Upper lobe of left lung (tissue), 6 donors: Measurements from ENCODE around the gene B3GLCT. TPM values are rescaled to one million over a fixed set of nuclear protein-coding genes. Genes with fewer than 3 reads are reported as not detected.

Source experiments
- ATAC-seq, 2 donors: fragments of 200-7000 bp; cut with Tn5 transposase; one replicate each; pipeline ENCODE4 v1.9.1; 2022; ENCODE audit warnings: mild to moderate bottlenecking in 2 of 2, moderate library complexity in 2 of 2; ENCODE audit not compliant: low FRiP score in 2 of 2
- DNase-seq, 2 donors: peaks; one replicate each; pipeline ENCODE4 v3.0.0-alpha.2; 2019 to 2020
- H3K27ac ChIP-seq, 4 donors: fragments of 200-600 bp; sonication (generic); one replicate each; pipeline ENCODE4 v1.5.1; 2016 to 2019
- H3K27me3 ChIP-seq, 4 donors: fragments of 200-600 bp; sonication (generic); one replicate each; pipeline ENCODE4 v1.5.1; 2017 to 2019
- H3K36me3 ChIP-seq, 4 donors: fragments of 200-600 bp; sonication (generic); one replicate each; pipeline ENCODE4 v1.5.1; 2016 to 2019
- H3K4me1 ChIP-seq, 4 donors: fragments of 200-600 bp; sonication (generic); one replicate each; pipeline ENCODE4 v1.5.1; 2018 to 2019
- H3K4me3 ChIP-seq, 4 donors: fragments of 200-600 bp; sonication (generic); one replicate each; pipeline ENCODE4 v1.5.1; 2017 to 2019; ENCODE audit warnings: mild to moderate bottlenecking in 2 of 4, moderate library complexity in 1 of 4
- H3K9me3 ChIP-seq, 4 donors: fragments of 200-600 bp; sonication (generic); one replicate each; pipeline ENCODE4 v1.5.1; 2018 to 2019
- CTCF ChIP-seq, 6 experiments: fragments of 450-650 bp in 4 of 6; fragments of 200-600 bp in 2 of 6; sonication (generic) in 2 of 6; IDR thresholded peaks; one replicate each; pipeline ENCODE4 v1.5.1; 2016 to 2019; ENCODE audit warnings: antibody characterized with exemption in 6 of 6
- EP300 ChIP-seq, 4 donors: sonication (generic); formaldehyde crosslinking; IDR thresholded peaks; one replicate each; pipeline ENCODE4 v1.5.1; 2017; ENCODE audit warnings: antibody characterized with exemption in 4 of 4, control low read depth in 2 of 4
- POLR2A ChIP-seq, 4 donors: fragments of 450-650 bp; IDR thresholded peaks; one replicate each; pipeline ENCODE4 v1.5.1; 2016 to 2017; ENCODE audit warnings: antibody characterized with exemption in 4 of 4, mild to moderate bottlenecking in 2 of 4
- POLR2AphosphoS5 ChIP-seq, 2 donors: sonication (generic); formaldehyde crosslinking; IDR thresholded peaks; one replicate each; pipeline ENCODE4 v1.5.1; 2017; ENCODE audit warnings: antibody characterized with exemption in 2 of 2
- WGBS, 2 donors: methylation state at CpG; one replicate each; pipeline ENCODE4 v1.1.5; 2017 to 2018; 5-methylcytosine and 5-hydroxymethylcytosine counted together
- total RNA-seq, 6 donors: library from RNA; depleted of rRNA in 4 of 6; stranded (reverse); fragments of >200 nt in 4 of 6; gene quantifications; one replicate each; pipeline versions ENCODE4 v1.1.0 to v1.2.1, GENCODE V29; 2016 to 2021
- donor health status: DM: no; HTN: no; CAD: no; lungs with moderate emphysema.
- donor health status: DM: no; HTN: yes; CAD: no; lungs with severe emphysema.

The B3GLCT gene
- total RNA-seq, 6 donors from 2014 or later: 1.0 to 8.2 (median 5.2) TPM

- TF ChIP-seq POLR2A (IDR thresholded peaks at IDR 0.05) (no peak), POLR2AphosphoS5 (IDR thresholded peaks at IDR 0.05) (no peak), CTCF (IDR thresholded peaks at IDR 0.05) (no peak), EP300 (IDR thresholded peaks at IDR 0.05) (no peak)
- Histone ChIP-seq H3K27ac (no peak overlapping the region), H3K36me3 (no peaks in the 10 kb centered on the region), H3K9me3 (no peaks in the 10 kb centered on the region), H3K27me3 (no peaks in the 10 kb centered on the region), H3K4me1 (peaks cover 22 to 23% (median 22%) of the 10 kb centered on the region in 4 donors), H3K4me3 (no peak overlapping the region)
- DNase-seq (peak in 1 of 2 donors; percentile 38), ATAC-seq (peak in 1 of 2 donors; percentile 27)
- WGBS, 2 donors: 72 to 84% methylated on average over 12 of the region's 12 CpGs
Observed at GRCh38 chr13:31208559-31209122, 8.9 kb downstream of the B3GLCT start.

- Histone ChIP-seq H3K36me3 (no peaks in the 10 kb centered on the region), H3K9me3 (no peaks in the 10 kb centered on the region), H3K4me3 (no peak overlapping the region), H3K4me1 (peaks cover 22 to 23% (median 22%) of the 10 kb centered on the region in 4 donors), H3K27ac (no peak overlapping the region), H3K27me3 (no peaks in the 10 kb centered on the region)
- WGBS, 2 donors: 33 to 47% methylated on average over 7 to 8 of the region's 8 CpGs
- no peak for TF ChIP-seq EP300 (IDR thresholded peaks at IDR 0.05)
- no peak for TF ChIP-seq CTCF (IDR thresholded peaks at IDR 0.05)
- TF ChIP-seq POLR2A (IDR thresholded peaks at IDR 0.05): no peak
- no peak for TF ChIP-seq POLR2AphosphoS5 (IDR thresholded peaks at IDR 0.05)
- no peak for DNase-seq
- ATAC-seq: peak in 1 of 2 donors; percentile 38
Observed at GRCh38 chr13:31209172-31209840, 9.5 kb downstream of the B3GLCT start.

- Histone ChIP-seq H3K4me3 (no peak overlapping the region), H3K4me1 (peaks cover 22 to 23% (median 22%) of the 10 kb centered on the region in 4 donors), H3K27me3 (no peaks in the 10 kb centered on the region), H3K27ac (no peak overlapping the region), H3K36me3 (no peaks in the 10 kb centered on the region), H3K9me3 (no peaks in the 10 kb centered on the region)
- DNase-seq (no peak), ATAC-seq (no peak)
- no peak for TF ChIP-seq EP300 (IDR thresholded peaks at IDR 0.05)
- TF ChIP-seq CTCF (IDR thresholded peaks at IDR 0.05): no peak
- TF ChIP-seq POLR2AphosphoS5 (IDR thresholded peaks at IDR 0.05): no peak
- TF ChIP-seq POLR2A (IDR thresholded peaks at IDR 0.05): no peak
- 52 to 54% methylated on average over 4 of the region's 4 CpGs for WGBS, 2 donors
Observed at GRCh38 chr13:31209841-31210210, 10.1 kb downstream of the B3GLCT start.

GRCh38 chr13:31213651-31214289 lies 14.0 kb downstream of the B3GLCT start:
- H3K4me1 ChIP-seq: peaks cover 10 to 16% (median 14%) of the 10 kb centered on the region in 4 donors
- no peaks in the 10 kb centered on the region for H3K36me3 ChIP-seq
- H3K9me3 ChIP-seq: no peaks in the 10 kb centered on the region
- TF ChIP-seq EP300 (IDR thresholded peaks at IDR 0.05) (no peak), POLR2A (IDR thresholded peaks at IDR 0.05) (no peak), POLR2AphosphoS5 (IDR thresholded peaks at IDR 0.05) (no peak), CTCF (IDR thresholded peaks at IDR 0.05) (no peak)
- WGBS, 2 donors: 72 to 75% methylated on average over 2 of the region's 2 CpGs
- DNase-seq: no peak
- H3K27me3 ChIP-seq: no peaks in the 10 kb centered on the region
- no peak for ATAC-seq
- no peak overlapping the region for H3K4me3 ChIP-seq
- no peak overlapping the region for H3K27ac ChIP-seq
